SIG-M5 (cell line): ENCODE results near the gene CELA3B.
"Not testable (repeated sequence)": the region's sequence is repeated elsewhere in the genome, so short reads cannot be mapped to it uniquely, and the experiment has no call there.

Experiments
- DNase-seq: peaks from one replicate; lab custom pipeline; 2025; lab: John Stamatoyannopoulos, UW

Gene CELA3B

GRCh38 chr1:21975296-21975695 lies 1.5 kb upstream of the CELA3B start:
- DNase-seq = not testable (repeated sequence)

GRCh38 chr1:21978209-21978608 lies 1.4 kb downstream of the CELA3B start:
- not testable (repeated sequence) for DNase-seq

GRCh38 chr1:21980515-21981220 lies 3.8 kb downstream of the CELA3B start:
- DNase-seq = not testable (repeated sequence)

GRCh38 chr1:21981253-21981652 lies 4.4 kb downstream of the CELA3B start:
- not testable (repeated sequence) for DNase-seq

GRCh38 chr1:21982122-21982521 lies 5.3 kb downstream of the CELA3B start:
- not testable (repeated sequence) for DNase-seq

GRCh38 chr1:21983539-21983938 lies 6.7 kb downstream of the CELA3B start:
- not testable (repeated sequence) for DNase-seq

GRCh38 chr1:21985893-21986292 lies 9.1 kb downstream of the CELA3B start:
- not testable (repeated sequence) for DNase-seq

- not testable (repeated sequence) for DNase-seq
Observed at GRCh38 chr1:21986386-21986785, 9.6 kb downstream of the CELA3B start.

- not testable (repeated sequence) for DNase-seq
Observed at GRCh38 chr1:21989672-21990393, 13.0 kb downstream of the CELA3B start.

GRCh38 chr1:21992186-21992585 lies 15.4 kb downstream of the CELA3B start:
- not testable (repeated sequence) for DNase-seq

- not testable (repeated sequence) for DNase-seq
Observed at GRCh38 chr1:21994716-21995115, 17.9 kb downstream of the CELA3B start.

GRCh38 chr1:21996663-21996970 lies 19.8 kb downstream of the CELA3B start:
- not testable (repeated sequence) for DNase-seq

- not testable (repeated sequence) for DNase-seq
Observed at GRCh38 chr1:21997891-21998623, 21.2 kb downstream of the CELA3B start.

GRCh38 chr1:21998624-21999294 lies 21.9 kb downstream of the CELA3B start:
- not testable (repeated sequence) for DNase-seq

- DNase-seq = not testable (repeated sequence)
Observed at GRCh38 chr1:21999645-22000044, 22.8 kb downstream of the CELA3B start.

GRCh38 chr1:22001409-22001808 lies 24.6 kb downstream of the CELA3B start, which contains the start of gene CELA3A:
Gene CELA3A, plus strand, starts transcription at chr1:22001657. Its CDS starts 18 bp downstream, at chr1:22001675.
- DNase-seq = no peak

- DNase-seq = not testable (repeated sequence)
Observed at GRCh38 chr1:22002461-22002860, 25.6 kb downstream of the CELA3B start.

- not testable (repeated sequence) for DNase-seq
Observed at GRCh38 chr1:22002875-22003274, 26.1 kb downstream of the CELA3B start.

- not testable (repeated sequence) for DNase-seq
Observed at GRCh38 chr1:22003959-22004358, 27.1 kb downstream of the CELA3B start.

GRCh38 chr1:22005261-22006149 lies 28.7 kb downstream of the CELA3B start:
- not testable (repeated sequence) for DNase-seq

- not testable (repeated sequence) for DNase-seq
Observed at GRCh38 chr1:22006736-22007135, 29.9 kb downstream of the CELA3B start.
